Ovary (tissue), 9 donors: ENCODE measurements around the gene ATAD3B. TPM values are rescaled to one million over a fixed set of nuclear protein-coding genes. Genes with fewer than 3 reads are reported as not detected.

Experiments
- DNase-seq, 5 donors: peaks; one replicate each; pipeline ENCODE4 v3.0.0-alpha.2; 2019 to 2020
- H3K27ac ChIP-seq, 2 donors: fragments of 200-600 bp; one replicate each; pipeline versions ENCODE4 v1.5.1 to v1.8.0; 2019 to 2022
- H3K27me3 ChIP-seq: fragments of 200-600 bp; one replicate; pipeline ENCODE4 v1.8.0; 2022
- H3K36me3 ChIP-seq: fragments of 200-600 bp; sonication (generic); one replicate; pipeline ENCODE4 v1.5.1; 2019
- H3K4me1 ChIP-seq: one replicate; pipeline ENCODE4 v1.8.1; 2013; ENCODE audit warnings: mild to moderate bottlenecking, moderate library complexity; ENCODE audit not compliant: insufficient read depth
- H3K4me3 ChIP-seq: fragments of 200-600 bp; sonication (generic); one replicate; pipeline ENCODE4 v1.5.1; 2017
- H3K9me3 ChIP-seq, 2 donors: fragments of 200-600 bp in 1 of 2; sonication (generic) in 1 of 2; one replicate each; pipeline versions ENCODE4 v1.5.1 to v1.8.1; 2013 to 2019; ENCODE audit warnings: mild to moderate bottlenecking in 1 of 2, moderate library complexity in 1 of 2
- CTCF ChIP-seq, 3 donors: fragments of 450-650 bp in 2 of 3; fragments of 200-600 bp in 1 of 3; IDR thresholded peaks; one replicate each; pipeline versions ENCODE4 v1.5.1 to v1.8.0; 2016 to 2022; ENCODE audit warnings: antibody characterized with exemption in 3 of 3, mild to moderate bottlenecking in 1 of 3
- EP300 ChIP-seq: sonication (generic); formaldehyde crosslinking; IDR thresholded peaks from one replicate; pipeline ENCODE4 v1.6.1; 2017; ENCODE audit warnings: antibody characterized with exemption
- POLR2A ChIP-seq: fragments of 450-650 bp; IDR thresholded peaks from one replicate; pipeline ENCODE4 v1.6.1; 2017; ENCODE audit warnings: antibody characterized with exemption, mild to moderate bottlenecking, moderate library complexity
- WGBS, 3 donors: extraction: QIAGEN DNeasy Blood & Tissue Kit in 1 of 3; methylation state at CpG; one replicate each; pipeline versions ENCODE4 v1.1.5 to v1.1.7; 2013 to 2017; 5-methylcytosine and 5-hydroxymethylcytosine counted together
- intact Hi-C, 4 donors: fragments of 100-400 bp; cut with DNase I; formaldehyde crosslinking; loops; one replicate each; pipeline versions ENCODE4 v1.11.0 to v1.15.1; 2022 to 2023
- polyA plus RNA-seq, 2 donors: library from polyadenylated mRNA; stranded (reverse); fragments of 200-250 nt in 1 of 2; fragments of 350-450 nt in 1 of 2; fragmentation: Illumina TruSeq in 1 of 2; extraction: RNeasy Lipid Tissue Mini Kit (QIAGEN cat#74804) in 1 of 2; gene quantifications; one replicate each; pipeline ENCODE4 v1.2.3, GENCODE V29; 2013 to 2014
- total RNA-seq, 7 donors: library from RNA; depleted of rRNA in 2 of 7; stranded (reverse); fragments of >200 nt in 2 of 7; fragmentation: NEBNext Ultra II Directional in 3 of 7; extraction: Animal tissue kit (Norgen Biotek cat#: 25700) in 3 of 7; gene quantifications; one replicate each; pipeline versions ENCODE4 v1.1.0 to v1.2.4, GENCODE V29; 2016 to 2023
- donor health status: DM: no; HTN: no; CAD: no; lungs with moderate emphysema.
- donor health status: DM: no; HTN: no; CAD: no.
- donor health status: Bipolar disorder and iron deficiency.
- donor health status: DM: yes; HTN: yes; CAD: no.
- donor health status: DM: no; HTN: no; CAD: no.
- donor health status: DM: yes; HTN: yes; CAD: no.

ATAD3B gene
- total and polyA plus RNA-seq, 9 donors = 1.0 to 26.5 (median 19.1) TPM

- Histone ChIP-seq H3K4me1 (peaks cover 11% of the 10 kb centered on the region), H3K36me3 (no peaks in the 10 kb centered on the region), H3K4me3 (no peak overlapping the region), H3K27ac (no peak overlapping the region), H3K27me3 (no peaks in the 10 kb centered on the region), H3K9me3 (no peaks in the 10 kb centered on the region)
- intact Hi-C loops = no loop called here
- no peak for TF ChIP-seq EP300
- no peak for TF ChIP-seq CTCF (IDR thresholded peaks at IDR 0.05)
- no peak for TF ChIP-seq POLR2A
- peak in 1 of 5 donors; percentile 28 for DNase-seq
- 82 to 86% (median 83%) methylated on average over 34 to 37 of the region's 37 CpGs for WGBS, 3 donors
These were observed 70.6 kb downstream of the ATAD3B start for GRCh38 chr1:1541956-1542765.

GRCh38 chr1:1542766-1543705, 71.5 kb downstream of the ATAD3B start:
- H3K9me3 ChIP-seq = no peaks in the 10 kb centered on the region
- no peak overlapping the region for H3K27ac ChIP-seq
- 86 to 89% (median 87%) methylated on average over 45 of the region's 45 CpGs for WGBS, 3 donors
- H3K27me3 ChIP-seq = no peaks in the 10 kb centered on the region
- H3K4me3 ChIP-seq = no peak overlapping the region
- H3K36me3 ChIP-seq = no peaks in the 10 kb centered on the region
- TF ChIP-seq CTCF (IDR thresholded peaks at IDR 0.05) = no peak
- no peak for TF ChIP-seq POLR2A
- no peak for TF ChIP-seq EP300
- intact Hi-C loops = no loop called here
- DNase-seq = peak in 1 of 5 donors; percentile 23
- peaks cover 11% of the 10 kb centered on the region for H3K4me1 ChIP-seq

GRCh38 chr1:1543706-1544099, 72.1 kb downstream of the ATAD3B start:
- H3K4me3 ChIP-seq = no peak overlapping the region
- H3K27ac ChIP-seq = no peak overlapping the region
- WGBS, 3 donors = 76 to 80% (median 79%) methylated on average over 19 of the region's 19 CpGs
- H3K27me3 ChIP-seq = no peaks in the 10 kb centered on the region
- TF ChIP-seq CTCF (IDR thresholded peaks at IDR 0.05) (no peak), POLR2A (no peak), EP300 (no peak)
- intact Hi-C loops = no loop called here
- H3K36me3 ChIP-seq = no peaks in the 10 kb centered on the region
- peaks cover 10% of the 10 kb centered on the region for H3K4me1 ChIP-seq
- no peaks in the 10 kb centered on the region for H3K9me3 ChIP-seq
- DNase-seq = no peak

DNA sequence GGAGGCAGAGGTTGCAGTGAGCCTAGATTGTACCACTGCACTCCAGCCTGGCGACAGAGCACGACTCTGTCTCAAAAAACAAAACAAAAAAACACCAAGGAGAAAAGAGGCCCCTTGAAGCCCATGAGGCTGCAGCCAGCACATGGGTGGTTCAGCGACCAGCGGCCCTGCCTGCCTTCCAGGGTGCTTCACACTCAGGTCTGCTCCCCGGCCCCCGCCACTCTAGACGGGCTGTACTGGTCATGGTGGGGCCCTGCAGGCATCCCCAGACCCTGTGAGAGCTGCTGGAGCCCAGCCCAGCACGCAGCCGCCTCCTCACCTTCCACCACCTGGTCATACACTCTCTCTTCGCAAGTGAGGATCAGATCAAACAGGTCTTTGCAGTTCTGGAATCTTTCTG, 73.0 kb downstream of the ATAD3B start:
- no peak overlapping the region for H3K4me3 ChIP-seq
- DNase-seq = no peak
- no peaks in the 10 kb centered on the region for H3K9me3 ChIP-seq
- intact Hi-C loops = no loop called here
- no peaks in the 10 kb centered on the region for H3K27me3 ChIP-seq
- peaks cover 3% of the 10 kb centered on the region for H3K4me1 ChIP-seq
- H3K36me3 ChIP-seq = no peaks in the 10 kb centered on the region
- TF ChIP-seq CTCF (IDR thresholded peaks at IDR 0.05) (no peak), POLR2A (no peak), EP300 (no peak)
- no peak overlapping the region for H3K27ac ChIP-seq
- 83 to 89% (median 86%) methylated on average over 10 of the region's 10 CpGs for WGBS, 3 donors
